ENCODE results near the gene WDR27. TPM values are rescaled to one million over a fixed set of nuclear protein-coding genes. Genes with fewer than 3 reads are reported as not detected.

The WDR27 gene
- total and polyA plus RNA-seq, 7 donors: 1.2 to 46.0 (median 20.0) TPM

DNA sequence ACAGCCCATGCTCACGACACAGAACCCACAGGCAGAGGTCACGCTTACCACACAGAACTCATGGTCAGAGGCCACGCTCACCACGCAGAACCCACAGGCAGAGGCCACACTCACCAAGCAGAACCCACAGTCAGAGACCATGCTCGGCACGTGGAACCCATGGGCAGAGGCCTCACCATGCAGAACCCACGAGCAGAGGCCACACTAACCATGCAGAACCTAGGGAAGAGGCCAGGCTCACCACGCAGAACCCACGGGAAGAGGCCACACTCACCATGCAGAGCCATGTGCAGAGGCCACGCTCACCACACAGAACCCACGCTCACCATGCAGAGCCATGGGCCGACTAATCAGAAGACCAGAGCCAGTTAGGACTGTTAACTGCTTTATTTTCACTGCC is 245.0 kb downstream of the WDR27 start:
- DNase-seq: no peak
- WGBS, 2 donors: 92 to 94% methylated on average over 12 of the region's 12 CpGs
- intact Hi-C loops (cut with DNase I): no loop called here
- no peaks in the 10 kb centered on the region for H3K36me3 ChIP-seq
- peaks cover 0 to 7% (median 6%) of the 10 kb centered on the region in 4 donors for H3K4me1 ChIP-seq
- no peak overlapping the region for H3K4me3 ChIP-seq
- H3K9me3 ChIP-seq: peaks cover 0 to 2% (median 0%) of the 10 kb centered on the region in 4 donors
- no peak for TF ChIP-seq POLR2A (IDR thresholded peaks at IDR 0.05)
- H3K27me3 ChIP-seq: no peaks in the 10 kb centered on the region
- no peak overlapping the region for H3K27ac ChIP-seq

DNA sequence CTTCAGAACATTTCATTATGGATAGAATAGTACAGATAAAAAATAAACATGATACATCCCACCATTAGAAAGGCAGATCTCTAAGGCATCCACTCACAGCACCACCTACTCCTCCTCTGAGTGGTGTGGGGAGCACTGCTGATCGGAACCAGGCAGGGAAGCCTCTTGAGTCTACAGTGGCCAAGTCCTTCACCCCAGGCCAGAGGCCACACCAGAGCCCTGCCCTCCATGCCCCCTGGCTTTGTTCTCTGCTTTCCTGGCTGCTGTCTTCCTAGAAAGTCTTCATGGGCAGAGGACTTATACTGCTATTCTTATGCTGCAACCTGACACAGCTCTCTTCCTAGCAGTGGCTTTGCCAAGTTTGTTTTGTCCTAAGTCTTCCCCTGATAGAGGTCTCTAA is 246.4 kb downstream of the WDR27 start:
- no peak for DNase-seq
- 96 to 97% methylated on average over 1 of the region's 1 CpG for WGBS, 2 donors
- H3K9me3 ChIP-seq: peaks cover 0 to 2% (median 0%) of the 10 kb centered on the region in 4 donors
- no peaks in the 10 kb centered on the region for H3K36me3 ChIP-seq
- intact Hi-C loops (cut with DNase I): no loop called here
- peaks cover 0 to 12% (median 6%) of the 10 kb centered on the region in 4 donors for H3K4me1 ChIP-seq
- H3K4me3 ChIP-seq: no peak overlapping the region
- no peaks in the 10 kb centered on the region for H3K27me3 ChIP-seq
- TF ChIP-seq EP300 (IDR thresholded peaks at IDR 0.05): no peak
- peak overlapping the region in 1 of 4 donors; percentile 49 for H3K27ac ChIP-seq

GRCh38 chr6:169454872-169455204 is 247.0 kb downstream of the WDR27 start:
- H3K4me3 ChIP-seq: no peak overlapping the region
- peaks cover 0 to 12% (median 6%) of the 10 kb centered on the region in 4 donors for H3K4me1 ChIP-seq
- peak overlapping the region in 2 of 4 donors; percentile 16 to 49 for H3K27ac ChIP-seq
- no peaks in the 10 kb centered on the region for H3K27me3 ChIP-seq
- TF ChIP-seq POLR2A (IDR thresholded peaks at IDR 0.05) (no peak), CTCF (IDR thresholded peaks at IDR 0.05) (no peak), POLR2AphosphoS5 (IDR thresholded peaks at IDR 0.05) (no peak), EP300 (IDR thresholded peaks at IDR 0.05) (no peak)
- peaks cover 0 to 2% (median 0%) of the 10 kb centered on the region in 4 donors for H3K9me3 ChIP-seq
- no peaks in the 10 kb centered on the region for H3K36me3 ChIP-seq
- DNase-seq: no peak
- intact Hi-C loops (cut with DNase I): loop anchor here (5.0 kb wide), 1 partner anchor 243 kb away; no protein-coding TSS in a partner anchor
- WGBS, 2 donors: 92 to 93% methylated on average over 10 of the region's 10 CpGs

DNA sequence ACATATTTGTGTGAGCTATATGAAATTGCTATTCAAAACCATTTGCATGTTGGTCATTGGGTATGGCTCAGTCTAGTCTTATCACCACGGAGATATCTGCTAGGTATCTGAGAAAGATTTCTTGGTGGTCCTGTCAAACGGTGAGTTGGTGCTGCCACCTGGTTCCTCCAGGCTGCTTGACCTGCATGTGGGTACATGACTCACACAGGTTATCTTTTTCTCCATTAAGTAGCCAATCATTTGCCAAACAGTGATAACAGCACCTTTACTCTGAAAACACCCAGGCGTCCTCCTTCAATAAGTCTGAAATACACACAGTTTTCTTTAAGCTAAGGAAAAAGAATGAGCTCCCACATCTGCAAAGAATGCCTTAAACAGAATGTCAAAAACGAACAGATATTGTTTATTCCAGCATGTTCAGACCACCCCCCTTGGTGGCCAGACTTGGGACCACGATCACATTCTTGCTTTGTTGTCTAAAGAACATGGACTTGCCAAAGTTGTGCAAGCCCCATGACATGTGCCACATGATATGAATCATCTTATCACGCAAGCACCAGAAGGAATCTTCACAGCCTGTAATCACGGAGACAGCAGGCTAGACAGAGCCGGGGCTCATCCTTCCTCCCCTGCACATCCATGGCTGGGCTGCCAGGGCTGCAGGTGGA is 247.5 kb downstream of the WDR27 start:
- peaks cover 0 to 12% (median 6%) of the 10 kb centered on the region in 4 donors for H3K4me1 ChIP-seq
- WGBS, 2 donors: 68 to 71% methylated on average over 8 of the region's 8 CpGs
- H3K9me3 ChIP-seq: no peaks in the 10 kb centered on the region
- H3K4me3 ChIP-seq: no peak overlapping the region
- intact Hi-C loops (cut with DNase I): loop anchor here (5.0 kb wide), 1 partner anchor 242 kb away; no protein-coding TSS in a partner anchor
- no peaks in the 10 kb centered on the region for H3K36me3 ChIP-seq
- TF ChIP-seq POLR2A (IDR thresholded peaks at IDR 0.05) (no peak), EP300 (IDR thresholded peaks at IDR 0.05) (peak in 1 of 4 donors; percentile 19), POLR2AphosphoS5 (IDR thresholded peaks at IDR 0.05) (peak; percentile 19 to 83 (median 46))
- DNase-seq: peak; percentile 85
- peak overlapping the region in 2 of 4 donors; percentile 16 to 49 for H3K27ac ChIP-seq
- H3K27me3 ChIP-seq: no peaks in the 10 kb centered on the region

DNA sequence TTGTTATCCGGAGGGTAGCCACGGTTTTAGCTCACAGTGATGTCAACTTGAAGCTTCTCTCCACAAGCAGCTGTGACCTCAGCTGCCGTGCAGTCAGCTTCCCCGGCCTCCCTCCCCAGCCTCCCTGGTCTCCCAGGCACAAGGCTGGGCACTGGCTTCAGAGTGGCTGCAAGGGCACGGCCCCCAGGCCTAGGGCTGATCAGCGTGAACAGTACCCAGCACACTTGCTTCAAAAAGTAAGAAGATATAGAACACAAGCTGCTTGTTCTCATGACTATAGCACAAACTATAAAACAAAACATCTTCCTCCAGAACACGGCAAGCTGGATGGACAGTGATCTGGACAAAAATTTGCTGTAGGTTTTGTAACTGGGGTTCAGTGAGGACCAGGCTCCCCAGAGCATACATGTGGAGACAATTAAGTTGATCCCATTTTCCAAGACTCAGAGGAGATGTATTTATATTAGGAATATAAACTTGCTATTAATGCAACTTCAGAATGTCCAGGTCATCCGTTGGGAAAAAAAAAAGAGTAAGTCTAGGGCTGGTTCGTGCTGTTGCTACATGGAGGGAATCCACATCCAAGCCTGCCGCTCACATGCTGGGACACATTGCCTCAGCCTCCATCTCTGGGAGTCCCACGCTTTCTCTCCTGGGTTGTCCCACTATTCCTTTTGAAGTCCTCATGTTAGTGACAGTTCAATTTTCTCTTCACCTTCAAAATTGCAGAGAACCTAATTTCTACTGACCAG is 248.8 kb downstream of the WDR27 start:
- Histone ChIP-seq H3K4me1 (peaks cover 0 to 12% (median 6%) of the 10 kb centered on the region in 4 donors), H3K9me3 (no peaks in the 10 kb centered on the region), H3K4me3 (peak overlapping the region in 3 of 4 donors; percentile 39 to 46 (median 44)), H3K27me3 (no peaks in the 10 kb centered on the region), H3K36me3 (no peaks in the 10 kb centered on the region), H3K27ac (peak overlapping the region; percentile 69 to 83 (median 78))
- 90 to 92% methylated on average over 11 of the region's 11 CpGs for WGBS, 2 donors
- no peak for DNase-seq
- TF ChIP-seq POLR2A (IDR thresholded peaks at IDR 0.05): no peak
- TF ChIP-seq EP300 (IDR thresholded peaks at IDR 0.05): no peak
- TF ChIP-seq CTCF (IDR thresholded peaks at IDR 0.05): no peak
- no peak for TF ChIP-seq POLR2AphosphoS5 (IDR thresholded peaks at IDR 0.05)
- intact Hi-C loops (cut with DNase I): loop anchor here (5.0 kb wide), 1 partner anchor 241 kb away; no protein-coding TSS in a partner anchor

Data from sigmoid colon (tissue), 7 donors.